Chondrocyte (in vitro differentiated cells): ENCODE data around the gene GRIP2. TPM values are rescaled to one million over a fixed set of nuclear protein-coding genes. Genes with fewer than 3 reads are reported as not detected.
"Not testable (repeated sequence)": the region's sequence is repeated elsewhere in the genome, so short reads cannot be mapped to it uniquely, and the experiment has no call there.

ENCODE experiments used
- DNase-seq: peaks from one replicate; pipeline ENCODE4 v3.0.0; 2021; ENCODE audit warnings: mixed read lengths, low spot score
- H3K27ac Mint-ChIP-seq: one replicate; pipeline ENCODE4 v1.8.0; 2021; ENCODE audit warnings: mild to moderate bottlenecking, moderate library complexity, mixed read lengths; ENCODE audit not compliant: unreplicated experiment
- H3K27me3 Mint-ChIP-seq: 2 replicates; pipeline ENCODE4 v1.8.0; 2021; ENCODE audit warnings: low read depth, mixed read lengths
- H3K36me3 Mint-ChIP-seq: 2 replicates; pipeline ENCODE4 v1.8.0; 2021; ENCODE audit warnings: low read depth, mixed read lengths
- H3K4me1 Mint-ChIP-seq: 2 replicates; pipeline ENCODE4 v1.8.0; 2021; ENCODE audit warnings: low read depth, mild to moderate bottlenecking, mixed read lengths
- H3K4me3 Mint-ChIP-seq: one replicate; pipeline ENCODE4 v1.8.0; 2021; ENCODE audit warnings: mild to moderate bottlenecking, moderate library complexity, mixed read lengths; ENCODE audit not compliant: unreplicated experiment
- H3K9me3 Mint-ChIP-seq: 2 replicates; pipeline ENCODE4 v1.8.0; 2021; ENCODE audit warnings: low read depth, mixed read lengths
- total RNA-seq: library from RNA; stranded (reverse); gene quantifications from 3 replicates; pipeline ENCODE4 v1.2.1, GENCODE V29; 2021
- TF ChIP-seq, protein P1 (sequence below): fragments of 200-600 bp; sonication (generic); IDR thresholded peaks from 2 replicates; pipeline ENCODE4 v1.5.0; 2021; ENCODE audit warnings: antibody characterized with exemption, mild to moderate bottlenecking, moderate library complexity

Gene GRIP2
- total RNA-seq, 1 donor from 2014 or later: 0.20 TPM

DNA sequence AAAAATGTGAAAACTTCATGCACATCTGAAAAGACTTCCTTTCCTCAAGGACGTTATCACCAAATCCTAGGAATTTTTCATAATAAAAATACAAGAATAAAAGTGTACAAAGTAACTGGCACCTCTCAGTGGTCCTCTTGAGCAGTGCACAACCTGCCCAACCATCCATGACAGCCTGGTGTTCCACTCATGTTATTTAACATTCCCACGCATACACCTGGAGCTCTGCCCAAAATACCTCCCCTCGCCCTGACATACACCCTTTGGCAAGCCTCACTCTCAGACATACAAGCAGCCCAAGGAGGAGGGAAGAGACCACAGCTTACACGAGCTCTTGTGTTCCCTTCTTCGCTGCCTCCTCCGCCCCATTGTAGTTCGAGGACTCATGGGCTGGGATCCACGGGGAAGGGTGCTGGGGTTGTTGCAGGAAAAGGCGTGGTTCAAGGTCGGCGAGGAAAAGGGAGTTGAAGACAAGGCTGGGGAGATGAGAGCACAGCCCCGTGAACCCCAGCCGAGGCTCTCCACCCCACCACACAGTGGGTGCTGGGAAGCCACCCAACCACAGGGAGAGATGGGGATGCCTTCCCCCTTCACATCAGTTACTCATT is 23.3 kb downstream of the GRIP2 start:
- Mint-ChIP-seq H3K27ac (no peak overlapping the region), H3K27me3 (peaks cover 7% of the 10 kb centered on the region), H3K9me3 (no peaks in the 10 kb centered on the region), H3K4me1 (no peaks in the 10 kb centered on the region), H3K36me3 (no peaks in the 10 kb centered on the region), H3K4me3 (no peak overlapping the region)
- TF ChIP-seq, protein P1, sequence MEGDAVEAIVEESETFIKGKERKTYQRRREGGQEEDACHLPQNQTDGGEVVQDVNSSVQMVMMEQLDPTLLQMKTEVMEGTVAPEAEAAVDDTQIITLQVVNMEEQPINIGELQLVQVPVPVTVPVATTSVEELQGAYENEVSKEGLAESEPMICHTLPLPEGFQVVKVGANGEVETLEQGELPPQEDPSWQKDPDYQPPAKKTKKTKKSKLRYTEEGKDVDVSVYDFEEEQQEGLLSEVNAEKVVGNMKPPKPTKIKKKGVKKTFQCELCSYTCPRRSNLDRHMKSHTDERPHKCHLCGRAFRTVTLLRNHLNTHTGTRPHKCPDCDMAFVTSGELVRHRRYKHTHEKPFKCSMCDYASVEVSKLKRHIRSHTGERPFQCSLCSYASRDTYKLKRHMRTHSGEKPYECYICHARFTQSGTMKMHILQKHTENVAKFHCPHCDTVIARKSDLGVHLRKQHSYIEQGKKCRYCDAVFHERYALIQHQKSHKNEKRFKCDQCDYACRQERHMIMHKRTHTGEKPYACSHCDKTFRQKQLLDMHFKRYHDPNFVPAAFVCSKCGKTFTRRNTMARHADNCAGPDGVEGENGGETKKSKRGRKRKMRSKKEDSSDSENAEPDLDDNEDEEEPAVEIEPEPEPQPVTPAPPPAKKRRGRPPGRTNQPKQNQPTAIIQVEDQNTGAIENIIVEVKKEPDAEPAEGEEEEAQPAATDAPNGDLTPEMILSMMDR: no peak
- peak; percentile 60 for DNase-seq

DNA sequence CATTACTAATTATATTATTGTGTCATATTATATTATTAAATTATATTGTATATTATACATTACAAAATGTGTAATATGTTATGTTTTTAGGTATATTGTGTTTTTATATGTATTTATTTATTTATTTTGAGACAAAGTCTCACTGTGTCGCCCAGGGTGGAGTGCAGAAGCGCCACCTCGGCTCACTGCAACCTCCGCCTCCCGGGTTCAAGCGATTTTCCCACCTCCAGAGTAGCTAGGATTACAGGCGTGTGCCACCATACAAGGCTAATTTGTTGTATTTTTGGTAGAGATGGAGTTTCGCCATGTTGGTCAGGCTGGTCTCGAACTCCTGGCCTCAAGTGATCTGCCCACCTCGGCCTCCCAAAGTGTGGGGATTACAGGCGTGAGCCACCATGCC is 24.6 kb downstream of the GRIP2 start:
- not testable (repeated sequence) for H3K27ac Mint-ChIP-seq, H3K27me3 Mint-ChIP-seq, H3K4me1 Mint-ChIP-seq, H3K4me3 Mint-ChIP-seq, DNase-seq, H3K36me3 Mint-ChIP-seq, H3K9me3 Mint-ChIP-seq

- peak; percentile 86 for DNase-seq
- Mint-ChIP-seq H3K9me3 (no peaks in the 10 kb centered on the region), H3K4me1 (no peaks in the 10 kb centered on the region), H3K4me3 (no peak overlapping the region), H3K27me3 (peaks cover 3% of the 10 kb centered on the region), H3K27ac (no peak overlapping the region), H3K36me3 (no peaks in the 10 kb centered on the region)
- TF ChIP-seq, protein P1: no peak
Observed at GRCh38 chr3:14514323-14514720, 25.8 kb downstream of the GRIP2 start.

DNA sequence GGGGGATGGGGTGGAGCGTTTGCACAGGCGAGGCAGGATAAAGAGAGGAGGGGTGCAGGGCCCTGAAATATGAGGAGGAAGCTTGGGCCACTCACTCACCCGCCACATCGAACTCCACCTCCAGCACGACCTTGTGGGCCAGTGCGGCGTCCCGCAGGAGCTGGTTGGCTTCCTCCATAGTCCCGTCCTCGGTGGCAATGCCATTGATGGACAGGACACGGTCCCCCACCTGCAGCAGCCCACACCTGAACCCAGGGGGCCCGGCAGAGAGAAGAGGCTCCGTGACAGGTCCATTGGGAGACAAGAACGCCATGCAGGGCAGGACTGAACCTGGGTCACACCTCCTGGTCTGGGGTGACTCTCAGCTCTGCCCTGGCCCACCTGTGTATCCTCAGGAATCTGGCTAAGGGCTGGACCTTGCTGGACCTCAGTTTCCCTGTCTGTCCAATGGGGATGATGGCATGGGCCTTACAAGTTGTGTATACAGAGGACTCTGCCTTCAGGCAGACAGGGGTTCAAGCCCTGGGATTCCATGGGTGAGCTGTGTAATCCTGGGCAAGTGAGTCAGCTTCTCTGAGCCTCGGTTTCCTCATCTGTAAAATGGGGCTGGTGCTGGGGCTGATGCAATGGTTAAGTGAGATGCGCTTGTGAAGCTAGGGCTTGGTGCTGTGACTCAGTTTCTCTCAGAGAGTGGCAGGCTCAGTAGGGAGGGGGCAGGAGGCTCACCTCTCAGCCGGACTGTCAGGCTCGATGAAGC is 26.4 kb downstream of the GRIP2 start:
- DNase-seq: peak; percentile 89

DNA sequence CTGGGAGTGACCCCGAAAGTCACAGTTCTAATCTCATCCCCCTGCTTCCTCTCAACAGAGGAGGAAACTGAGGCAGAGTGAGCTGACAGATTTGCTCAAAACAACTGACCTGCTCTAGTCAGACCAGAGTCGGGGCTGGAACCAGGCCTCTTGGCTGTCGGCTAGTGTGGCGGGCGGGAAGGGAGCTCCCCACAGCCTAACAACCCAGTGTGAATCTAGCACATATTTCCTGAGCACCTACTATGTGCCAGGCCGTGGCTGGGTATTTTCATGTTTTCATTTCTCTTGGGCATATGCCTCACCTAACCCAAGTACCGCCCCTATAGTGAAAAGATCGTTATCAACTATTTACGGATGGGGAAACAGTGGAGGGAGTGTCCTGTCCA is 27.2 kb downstream of the GRIP2 start:
- Mint-ChIP-seq H3K4me3 (no peak overlapping the region), H3K27me3 (no peaks in the 10 kb centered on the region), H3K4me1 (peaks cover 2% of the 10 kb centered on the region), H3K36me3 (no peaks in the 10 kb centered on the region), H3K27ac (no peak overlapping the region), H3K9me3 (no peaks in the 10 kb centered on the region)
- DNase-seq: no peak
- TF ChIP-seq, protein P1: no peak

More for the DNA sequence above, 26.4 kb downstream of the GRIP2 start:
- H3K4me3 Mint-ChIP-seq: no peak overlapping the region
- H3K27ac Mint-ChIP-seq: no peak overlapping the region
- peaks cover 3% of the 10 kb centered on the region for H3K27me3 Mint-ChIP-seq
- TF ChIP-seq, protein P1: no peak
- no peaks in the 10 kb centered on the region for H3K9me3 Mint-ChIP-seq
- peaks cover 2% of the 10 kb centered on the region for H3K4me1 Mint-ChIP-seq
- no peaks in the 10 kb centered on the region for H3K36me3 Mint-ChIP-seq
